HepG2 (cell line): ENCODE results near the gene WNK1. TPM values are rescaled to one million over a fixed set of nuclear protein-coding genes. Genes with fewer than 3 reads are reported as not detected.

Experiments used
- ATAC-seq: fragments of 200-7000 bp; cut with Tn5 transposase; 3 replicates; pipeline ENCODE4 v1.9.1; 2020; ENCODE audit warnings: mild to moderate bottlenecking, moderate library complexity
- BruUV-seq: library from RNA; stranded (reverse); fragments of 400-500 nt; replicated peaks from 2 replicates; lab custom pipeline; 2021; lab: Mats Ljungman, UMichigan
- CTCF ChIA-PET: fragments of 300-600 bp; formaldehyde crosslinking; extraction: SDS; loops from one replicate; lab custom pipeline; 2021; ENCODE audit warnings: low total read pairs, inconsistent platforms, low intra/inter-chr PET ratio; lab: Yijun Ruan, JAX
- POLR2A ChIA-PET: fragments of 350-600 bp; sonication (Branson Sonifier 250); formaldehyde crosslinking; loops from one replicate; lab custom pipeline; 2020; ENCODE audit warnings: antibody characterized with exemption, inconsistent platforms; lab: Yijun Ruan, JAX
- DNase-seq: peaks from one replicate; pipeline ENCODE4 v3.0.0-alpha.2; 2015; ENCODE audit warnings: low spot score
- FAIRE-seq: peaks from 3 replicates; lab custom pipeline; 2011; peaks lifted over from hg19 to GRCh38; lab: Jason Lieb, UNC
- H2AFZ ChIP-seq: one replicate; pipeline ENCODE4 v1.6.1; 2011; ENCODE audit warnings: low read length, inconsistent platforms
- H3K27ac ChIP-seq: fragments of 300-600 bp; 3 replicates; pipeline ENCODE4 v1.8.0; 2011; ENCODE audit warnings: mixed run types, mild to moderate bottlenecking, mixed read lengths, low read length, inconsistent platforms; ENCODE audit not compliant: insufficient read depth; ENCODE audit errors: extremely low read length
- H3K27me3 ChIP-seq, 2 experiments: fragments of 200-600 bp in 1 of 2; 2 replicates in 1 of 2; 3 replicates in 1 of 2; pipeline versions ENCODE4 v1.6.0 to v1.8.0; 2011; ENCODE audit warnings: low read length in 2 of 2, mild to moderate bottlenecking in 2 of 2, moderate library complexity in 2 of 2, inconsistent platforms in 1 of 2; ENCODE audit not compliant: insufficient read depth in 2 of 2, control insufficient read depth in 1 of 2
- H3K36me3 ChIP-seq, 2 experiments: fragments of 200-600 bp in 1 of 2; replicated peaks in 1 of 2; 2 replicates in 1 of 2; 3 replicates in 1 of 2; pipeline versions ENCODE4 v1.5.1 to v1.8.0; 2011; ENCODE audit warnings: low read length in 2 of 2, inconsistent platforms in 1 of 2; ENCODE audit not compliant: insufficient read depth in 2 of 2, control insufficient read depth in 1 of 2
- H3K4me1 ChIP-seq: 2 replicates; pipeline ENCODE4 v1.5.1; 2012; ENCODE audit warnings: low read length, inconsistent platforms; ENCODE audit not compliant: insufficient read depth
- H3K4me2 ChIP-seq: 2 replicates; pipeline ENCODE4 v1.6.0; 2011; ENCODE audit warnings: low read depth, low read length, inconsistent platforms
- H3K4me3 ChIP-seq, 3 experiments: fragments of 200-600 bp in 1 of 3; sonication (generic), shearing (Covaris generic) in 1 of 3; replicated peaks in 1 of 3; 2 replicates each; pipeline ENCODE4 v1.5.1; 2011 to 2016; ENCODE audit warnings: low read length in 3 of 3, inconsistent platforms in 2 of 3, low read depth in 2 of 3, mild to moderate bottlenecking in 2 of 3, control low read depth in 1 of 3, mixed read lengths in 1 of 3; ENCODE audit not compliant: insufficient read depth in 1 of 3
- H3K79me2 ChIP-seq: one replicate; pipeline ENCODE4 v1.6.1; 2011; ENCODE audit warnings: low read length, inconsistent platforms; ENCODE audit not compliant: insufficient read depth
- H3K9ac ChIP-seq: 2 replicates; pipeline ENCODE4 v1.6.0; 2011; ENCODE audit warnings: mild to moderate bottlenecking, low read depth, low read length, inconsistent platforms; ENCODE audit not compliant: insufficient read depth
- H3K9me3 ChIP-seq: 2 replicates; pipeline ENCODE4 v1.5.1; 2012; ENCODE audit warnings: mild to moderate bottlenecking, low read length
- H4K20me1 ChIP-seq: 2 replicates; pipeline ENCODE4 v1.6.0; 2011; ENCODE audit warnings: inconsistent platforms, mild to moderate bottlenecking, low read length, moderate library complexity; ENCODE audit not compliant: insufficient read depth
- FOXK1 ChIP-seq: sonication (generic); formaldehyde crosslinking; IDR thresholded peaks from 2 replicates; pipeline ENCODE4 v1.4.0; 2020; ENCODE audit warnings: low read depth, missing genetic modification reagents, borderline replicate concordance
- HNRNPH1 ChIP-seq: fragments of 200-400 bp; formaldehyde crosslinking; optimal IDR thresholded peaks from 2 replicates; pipeline ENCODE3; 2017; ENCODE audit warnings: mild to moderate bottlenecking, low read depth, low read length
- MAZ ChIP-seq, 2 experiments: sonication (generic) in 1 of 2; formaldehyde crosslinking in 1 of 2; IDR thresholded peaks; 2 replicates each; pipeline versions ENCODE4 v1.5.0 to v1.6.1; 2012 to 2020; ENCODE audit warnings: low read depth in 2 of 2, mild to moderate bottlenecking in 2 of 2, borderline replicate concordance in 1 of 2, improper control_type of control experiment in 1 of 2, low read length in 1 of 2, missing genetic modification reagents in 1 of 2, moderate library complexity in 1 of 2
- SAFB2 ChIP-seq: sonication (generic); formaldehyde crosslinking; IDR thresholded peaks from 2 replicates; pipeline ENCODE4 v1.5.1; 2020; ENCODE audit warnings: missing genetic modification reagents, low read depth, mild to moderate bottlenecking, borderline replicate concordance
- ZNF280D ChIP-seq: sonication (generic); formaldehyde crosslinking; IDR thresholded peaks from 2 replicates; pipeline ENCODE4 v1.5.1; 2020; ENCODE audit warnings: mild to moderate bottlenecking, missing genetic modification reagents
- WGBS: methylation state at CpG from one replicate; pipeline ENCODE4 v1.1.6; 2017; ENCODE audit warnings: low lambda C conversion rate; 5-methylcytosine and 5-hydroxymethylcytosine counted together
- in situ Hi-C: cut with HindIII; loops from 2 replicates; pipeline ENCODE4 v1.10.0; 2017; ENCODE audit warnings: low pct_unique_long_range_greater_than_20kb; ENCODE audit not compliant: extremely low pct_ligation_motif_present
- intact Hi-C: fragments of 100-400 bp; cut with micrococcal nuclease; formaldehyde crosslinking; loops from one replicate; pipeline ENCODE4 v1.10.0; 2022; ENCODE audit not compliant: unreplicated experiment
- polyA plus RNA-seq, 8 experiments: library from polyadenylated mRNA; depleted of rRNA in 3 of 8; stranded (reverse) in 7 of 8; unstranded in 1 of 8; fragments of >200 nt; fragmentation: Illumina TruSeq in 4 of 8; extraction: Trizol in 4 of 8; gene quantifications; 2 replicates each; pipeline versions ENCODE4 v1.2.1 to v1.2.3, GENCODE V29; 2011 to 2016; ENCODE audit warnings: low read depth in 4 of 8, missing spikeins in 1 of 8, mixed read lengths in 1 of 8; ENCODE audit not compliant: insufficient read depth in 1 of 8
- total RNA-seq, 5 experiments: library from RNA; depleted of rRNA; stranded (reverse); fragments of >200 nt; fragmentation: Illumina TruSeq; extraction: Trizol; gene quantifications; 2 replicates each; pipeline ENCODE4 v1.2.3, GENCODE V29; 2016; ENCODE audit warnings: low read depth in 1 of 5
- TF ChIP-seq, protein P1 (sequence below): sonication (generic); formaldehyde crosslinking; IDR thresholded peaks from 2 replicates; pipeline ENCODE4 v1.9.0; 2021; ENCODE audit warnings: missing genetic modification reagents, borderline replicate concordance
- TF ChIP-seq, protein P2 (sequence below): sonication (generic); formaldehyde crosslinking; IDR thresholded peaks from 2 replicates; pipeline ENCODE4 v1.8.1; 2023; ENCODE audit warnings: mild to moderate bottlenecking, missing genetic modification reagents, borderline replicate concordance

The WNK1 gene
- total and polyA plus RNA-seq, 2 of the 13 experiments (the other 11 are each of a cell fraction or from before 2014, with no cell fraction given), result 31.1 to 54.8 TPM

GRCh38 chr12:826331-826730 is 74.0 kb downstream of the WNK1 start:
- FAIRE-seq, result no peak
- Histone ChIP-seq H3K9ac (no peak overlapping the region), H4K20me1 (peaks cover 8% of the 10 kb centered on the region; the same call in 1 of the 2 replicates), H3K27ac (no peak overlapping the region), H3K9me3 (no peaks in the 10 kb centered on the region), H3K4me1 (no peaks in the 10 kb centered on the region), H3K27me3 (no peaks in the 10 kb centered on the region), H3K4me3 (no peak overlapping the region), H3K4me2 (no peak overlapping the region), H2AFZ (no peak overlapping the region), H3K79me2 (peaks cover 49% of the 10 kb centered on the region), H3K36me3 (peaks cover 8 to 38% of the 10 kb centered on the region in 2 experiments)
- no peak for DNase-seq
- 100% methylated on average over 1 of the region's 1 CpG for WGBS
- intact Hi-C loops (no loop called here), in situ Hi-C loops (no loop called here)
- no TSS peak for BruUV-seq
- CTCF ChIA-PET, result no interaction called here
- POLR2A ChIA-PET, result no interaction called here
- ATAC-seq, result no peak
- TF ChIP-seq MAZ (IDR thresholded peaks at IDR 0.05; ENCODE audit: borderline replicate concordance, low read depth, low read length) (no peak), MAZ (CRISPR knock-in tag; IDR thresholded peaks at IDR 0.05; ENCODE audit: low read depth) (no peak), FOXK1 (CRISPR knock-in tag) (no peak), HNRNPH1 (no peak), ZNF280D (CRISPR knock-in tag) (no peak), SAFB2 (CRISPR knock-in tag) (no peak)
- TF ChIP-seq, protein P1, sequence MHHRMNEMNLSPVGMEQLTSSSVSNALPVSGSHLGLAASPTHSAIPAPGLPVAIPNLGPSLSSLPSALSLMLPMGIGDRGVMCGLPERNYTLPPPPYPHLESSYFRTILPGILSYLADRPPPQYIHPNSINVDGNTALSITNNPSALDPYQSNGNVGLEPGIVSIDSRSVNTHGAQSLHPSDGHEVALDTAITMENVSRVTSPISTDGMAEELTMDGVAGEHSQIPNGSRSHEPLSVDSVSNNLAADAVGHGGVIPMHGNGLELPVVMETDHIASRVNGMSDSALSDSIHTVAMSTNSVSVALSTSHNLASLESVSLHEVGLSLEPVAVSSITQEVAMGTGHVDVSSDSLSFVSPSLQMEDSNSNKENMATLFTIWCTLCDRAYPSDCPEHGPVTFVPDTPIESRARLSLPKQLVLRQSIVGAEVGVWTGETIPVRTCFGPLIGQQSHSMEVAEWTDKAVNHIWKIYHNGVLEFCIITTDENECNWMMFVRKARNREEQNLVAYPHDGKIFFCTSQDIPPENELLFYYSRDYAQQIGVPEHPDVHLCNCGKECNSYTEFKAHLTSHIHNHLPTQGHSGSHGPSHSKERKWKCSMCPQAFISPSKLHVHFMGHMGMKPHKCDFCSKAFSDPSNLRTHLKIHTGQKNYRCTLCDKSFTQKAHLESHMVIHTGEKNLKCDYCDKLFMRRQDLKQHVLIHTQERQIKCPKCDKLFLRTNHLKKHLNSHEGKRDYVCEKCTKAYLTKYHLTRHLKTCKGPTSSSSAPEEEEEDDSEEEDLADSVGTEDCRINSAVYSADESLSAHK (CRISPR knock-in tag), result no peak
- TF ChIP-seq, protein P2, sequence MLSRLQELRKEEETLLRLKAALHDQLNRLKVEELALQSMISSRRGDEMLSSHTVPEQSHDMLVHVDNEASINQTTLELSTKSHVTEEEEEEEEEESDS (CRISPR knock-in tag), result no peak
